ENCODE measurements around the gene CLASP1.

DNA sequence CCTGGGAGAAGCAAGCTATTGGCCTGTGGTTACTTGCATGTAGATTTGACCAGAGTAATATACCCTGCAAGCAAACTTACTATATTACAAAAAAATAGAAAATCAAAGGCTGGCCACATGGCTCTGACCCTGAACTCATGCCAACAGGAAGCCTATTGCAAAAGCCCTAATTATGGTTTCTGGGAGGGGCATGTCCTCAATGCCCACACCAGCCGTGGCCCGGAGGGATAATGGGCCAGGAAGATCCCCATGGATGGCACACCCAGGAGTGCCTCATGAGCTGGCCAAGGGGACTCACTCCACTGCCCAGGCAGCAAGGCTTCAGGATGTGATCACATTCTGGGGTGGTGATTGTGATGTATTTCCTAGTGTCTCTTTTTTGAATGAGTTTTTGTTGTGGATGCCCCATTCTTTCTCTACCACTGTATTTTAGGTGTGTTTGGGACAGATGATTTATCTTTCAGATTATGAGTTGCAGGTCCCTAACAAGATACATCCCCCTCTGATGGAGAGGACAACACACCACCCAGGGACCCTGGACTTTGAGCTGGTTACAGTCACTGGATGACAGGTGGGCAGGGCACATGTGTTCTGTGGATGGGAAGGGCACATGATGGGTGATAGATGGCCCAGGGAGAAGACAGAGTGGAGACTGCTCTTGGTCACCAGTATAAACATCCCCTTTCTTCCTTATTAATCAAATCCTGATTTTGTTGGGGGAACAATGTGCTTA lies 345.6 kb downstream of the CLASP1 start:
- TF ChIP-seq CTCF (IDR thresholded peaks at IDR 0.05) (no peak), POLR2A (IDR thresholded peaks at IDR 0.05) (no peak)
